GM12872 (cell line): ENCODE data around the gene PLCL1.

Source experiments
- TF ChIP-seq, protein P1 (sequence below): IDR thresholded peaks from 3 replicates; pipeline ENCODE4 v1.5.1; 2011; ENCODE audit warnings: low read depth, mild to moderate bottlenecking, low read length, moderate library complexity; ENCODE audit not compliant: insufficient read depth

Gene PLCL1

DNA sequence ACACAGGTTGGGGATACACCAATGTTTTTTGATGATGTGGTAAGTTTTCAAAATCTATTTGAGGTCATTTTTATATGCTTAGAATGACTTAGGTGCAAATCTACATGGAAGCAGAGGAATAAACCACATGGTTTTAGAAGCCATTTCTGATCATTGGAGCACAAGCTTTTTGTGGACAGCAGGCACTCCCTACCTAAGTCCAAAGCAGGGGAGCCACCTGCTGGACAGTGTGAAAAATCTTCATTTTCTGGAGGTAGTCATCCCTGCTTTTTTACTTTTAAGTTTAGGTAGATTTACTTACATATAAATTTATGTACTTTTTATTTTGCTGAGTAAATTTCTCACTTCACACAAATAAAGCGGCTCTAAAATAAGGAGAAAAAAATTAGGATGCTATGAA lies 323.2 kb downstream of the PLCL1 start:
- TF ChIP-seq, protein P1, sequence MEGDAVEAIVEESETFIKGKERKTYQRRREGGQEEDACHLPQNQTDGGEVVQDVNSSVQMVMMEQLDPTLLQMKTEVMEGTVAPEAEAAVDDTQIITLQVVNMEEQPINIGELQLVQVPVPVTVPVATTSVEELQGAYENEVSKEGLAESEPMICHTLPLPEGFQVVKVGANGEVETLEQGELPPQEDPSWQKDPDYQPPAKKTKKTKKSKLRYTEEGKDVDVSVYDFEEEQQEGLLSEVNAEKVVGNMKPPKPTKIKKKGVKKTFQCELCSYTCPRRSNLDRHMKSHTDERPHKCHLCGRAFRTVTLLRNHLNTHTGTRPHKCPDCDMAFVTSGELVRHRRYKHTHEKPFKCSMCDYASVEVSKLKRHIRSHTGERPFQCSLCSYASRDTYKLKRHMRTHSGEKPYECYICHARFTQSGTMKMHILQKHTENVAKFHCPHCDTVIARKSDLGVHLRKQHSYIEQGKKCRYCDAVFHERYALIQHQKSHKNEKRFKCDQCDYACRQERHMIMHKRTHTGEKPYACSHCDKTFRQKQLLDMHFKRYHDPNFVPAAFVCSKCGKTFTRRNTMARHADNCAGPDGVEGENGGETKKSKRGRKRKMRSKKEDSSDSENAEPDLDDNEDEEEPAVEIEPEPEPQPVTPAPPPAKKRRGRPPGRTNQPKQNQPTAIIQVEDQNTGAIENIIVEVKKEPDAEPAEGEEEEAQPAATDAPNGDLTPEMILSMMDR: peak; percentile 61

GRCh38 chr2:198129609-198130008 lies 325.2 kb downstream of the PLCL1 start:
- TF ChIP-seq, protein P1: no peak

- TF ChIP-seq, protein P1: no peak
Measured at GRCh38 chr2:198134293-198134955, 330.0 kb downstream of the PLCL1 start.

DNA sequence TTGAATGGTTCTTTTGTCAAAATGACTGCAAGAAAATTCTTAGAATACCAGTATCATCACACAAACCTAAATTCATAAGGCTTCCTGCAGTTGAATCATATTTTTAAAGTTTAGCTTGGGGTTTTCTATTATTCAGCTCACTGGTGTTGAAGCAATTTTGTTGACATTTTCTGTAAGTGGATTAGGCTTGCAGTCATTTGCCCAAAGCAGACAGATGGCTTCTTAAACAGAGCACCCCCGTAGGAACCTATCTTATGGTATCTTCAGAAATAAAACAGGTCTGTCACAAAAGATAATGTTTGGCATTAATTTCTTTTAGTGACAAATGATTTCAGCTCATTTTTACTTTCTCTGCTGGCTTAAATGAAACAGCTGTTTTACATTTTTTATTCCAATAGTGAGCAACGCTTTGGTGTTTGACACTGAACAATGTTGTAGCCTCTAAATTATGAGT lies 331.1 kb downstream of the PLCL1 start:
- TF ChIP-seq, protein P1: no peak

- TF ChIP-seq, protein P1: no peak
Measured at GRCh38 chr2:198136142-198136541, 331.7 kb downstream of the PLCL1 start.

DNA sequence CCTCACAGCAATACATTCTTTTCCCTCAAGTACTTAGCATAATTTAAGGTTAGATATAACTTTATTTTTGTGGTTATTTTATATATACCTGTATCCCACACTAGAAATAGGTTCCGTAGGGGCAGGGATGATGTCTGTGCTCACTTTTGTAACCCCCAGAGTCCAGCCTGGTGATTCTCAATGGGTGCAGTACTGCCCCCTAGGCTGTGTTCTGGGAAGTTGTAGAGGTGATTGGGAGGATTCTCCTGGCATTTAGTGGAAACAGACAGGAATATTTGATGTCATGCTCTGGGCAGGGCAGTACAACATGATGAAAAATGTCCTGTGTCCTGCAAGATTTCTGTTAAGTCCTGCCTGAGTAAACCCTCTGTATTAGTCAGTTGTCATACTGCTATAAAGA lies 333.3 kb downstream of the PLCL1 start:
- TF ChIP-seq, protein P1: no peak

- TF ChIP-seq, protein P1: no peak
Measured at GRCh38 chr2:198141726-198142125, 337.3 kb downstream of the PLCL1 start.

DNA sequence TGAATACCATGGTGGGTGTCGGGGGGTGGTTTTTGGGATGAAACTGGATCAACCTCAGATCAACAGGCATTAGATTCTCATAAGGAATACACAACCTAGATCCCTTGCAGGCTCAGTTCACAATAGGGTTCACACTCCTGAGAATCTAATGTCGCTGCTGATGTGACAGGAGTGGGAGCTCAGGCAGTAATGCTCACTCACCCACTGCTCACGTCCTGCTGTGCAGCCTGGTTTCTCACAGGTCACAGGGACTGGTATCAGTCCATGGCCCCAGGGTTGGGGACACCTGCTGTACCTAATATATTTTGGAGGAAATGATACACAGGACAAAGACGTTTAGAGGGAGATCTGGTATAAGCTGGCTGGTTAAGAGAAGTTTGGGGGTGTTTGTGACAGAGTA lies 338.8 kb downstream of the PLCL1 start:
- TF ChIP-seq, protein P1: no peak
